ENCODE data around the gene COG5. TPM values are rescaled to one million over a fixed set of nuclear protein-coding genes. Genes with fewer than 3 reads are reported as not detected.
"Not testable (repeated sequence)": the region's sequence is repeated elsewhere in the genome, so short reads cannot be mapped to it uniquely, and the experiment has no call there.

COG5 gene
- total RNA-seq, 2 donors from 2014 or later: 50.1 to 102 TPM

GRCh38 chr7:107224374-107225223 is 339.1 kb downstream of the COG5 start:
- Histone ChIP-seq H3K27ac (no peak overlapping the region), H3K9me3 (no peaks in the 10 kb centered on the region), H3K4me3 (no peak overlapping the region), H3K36me3 (replicated peaks in 1 of 2; ENCODE audit: insufficient read depth in 1 of 2, low read depth in 2 of 2) (peaks cover 0 to 5% of the 10 kb centered on the region in 2 donors), H3K27me3 (no peaks in the 10 kb centered on the region), H3K4me1 (no peaks in the 10 kb centered on the region)
- TF ChIP-seq POLR2A (IDR thresholded peaks at IDR 0.05) (no peak), CTCF (IDR thresholded peaks at IDR 0.05) (no peak)
- DNase-seq (no peak), ATAC-seq (no peak)
- WGBS, 2 donors: 88 to 93% methylated on average over 5 of the region's 5 CpGs
- intact Hi-C loops (cut with DNase I): no loop called here

- intact Hi-C loops (cut with DNase I); DNase-seq; H3K36me3 ChIP-seq (replicated peaks in 1 of 2; ENCODE audit: insufficient read depth in 1 of 2, low read depth in 2 of 2); H3K27me3 ChIP-seq; H3K9me3 ChIP-seq; H3K4me1 ChIP-seq; ATAC-seq; H3K4me3 ChIP-seq; H3K27ac ChIP-seq: not testable (repeated sequence)
- 93 to 95% methylated on average over 6 of the region's 6 CpGs for WGBS, 2 donors
Measured at GRCh38 chr7:107220806-107221205, 342.9 kb downstream of the COG5 start.

- no peaks in the 10 kb centered on the region for H3K9me3 ChIP-seq
- no peaks in the 10 kb centered on the region for H3K27me3 ChIP-seq
- H3K27ac ChIP-seq: no peak overlapping the region
- intact Hi-C loops (cut with DNase I): no loop called here
- H3K4me1 ChIP-seq: no peaks in the 10 kb centered on the region
- WGBS, 2 donors: 86 to 93% methylated on average over 5 of the region's 5 CpGs
- DNase-seq: no peak
- TF ChIP-seq POLR2A (IDR thresholded peaks at IDR 0.05): no peak
- no peak for TF ChIP-seq CTCF (IDR thresholded peaks at IDR 0.05)
- no peak for ATAC-seq
- no peaks in the 10 kb centered on the region for H3K36me3 ChIP-seq (replicated peaks in 1 of 2; ENCODE audit: insufficient read depth in 1 of 2, low read depth in 2 of 2)
- no peak overlapping the region for H3K4me3 ChIP-seq
Measured at GRCh38 chr7:107220356-107220755, 343.4 kb downstream of the COG5 start.

GRCh38 chr7:107219563-107220244 is 344.0 kb downstream of the COG5 start:
- ATAC-seq (no peak), DNase-seq (no peak)
- H3K27ac ChIP-seq: no peak overlapping the region
- no peaks in the 10 kb centered on the region for H3K9me3 ChIP-seq
- TF ChIP-seq CTCF (IDR thresholded peaks at IDR 0.05) (no peak), POLR2A (IDR thresholded peaks at IDR 0.05) (no peak)
- H3K4me3 ChIP-seq: no peak overlapping the region
- no peaks in the 10 kb centered on the region for H3K27me3 ChIP-seq
- whole genome bisulfite sequencing, 2 donors: 82 to 95% methylated on average over 2 of the region's 2 CpGs
- no peaks in the 10 kb centered on the region for H3K4me1 ChIP-seq
- H3K36me3 ChIP-seq (replicated peaks in 1 of 2; ENCODE audit: insufficient read depth in 1 of 2, low read depth in 2 of 2): no peaks in the 10 kb centered on the region
- intact Hi-C loops (cut with DNase I): no loop called here

GRCh38 chr7:107213945-107214344 is 349.8 kb downstream of the COG5 start:
- no peaks in the 10 kb centered on the region for H3K9me3 ChIP-seq
- intact Hi-C loops (cut with DNase I): no loop called here
- TF ChIP-seq POLR2A (IDR thresholded peaks at IDR 0.05): no peak
- TF ChIP-seq CTCF (IDR thresholded peaks at IDR 0.05): no peak
- ATAC-seq (no peak), DNase-seq (no peak)
- H3K27me3 ChIP-seq: no peaks in the 10 kb centered on the region
- H3K4me1 ChIP-seq: no peaks in the 10 kb centered on the region
- no peak overlapping the region for H3K4me3 ChIP-seq
- no peak overlapping the region for H3K27ac ChIP-seq
- H3K36me3 ChIP-seq (replicated peaks in 1 of 2; ENCODE audit: insufficient read depth in 1 of 2, low read depth in 2 of 2): peaks cover 0 to 3% of the 10 kb centered on the region in 2 donors
